ENCODE results near the gene ORAI3. TPM values are rescaled to one million over a fixed set of nuclear protein-coding genes. Genes with fewer than 3 reads are reported as not detected.

Gene ORAI3
- polyA plus RNA-seq, 1 donor from 2014 or later = 7.3 TPM

DNA sequence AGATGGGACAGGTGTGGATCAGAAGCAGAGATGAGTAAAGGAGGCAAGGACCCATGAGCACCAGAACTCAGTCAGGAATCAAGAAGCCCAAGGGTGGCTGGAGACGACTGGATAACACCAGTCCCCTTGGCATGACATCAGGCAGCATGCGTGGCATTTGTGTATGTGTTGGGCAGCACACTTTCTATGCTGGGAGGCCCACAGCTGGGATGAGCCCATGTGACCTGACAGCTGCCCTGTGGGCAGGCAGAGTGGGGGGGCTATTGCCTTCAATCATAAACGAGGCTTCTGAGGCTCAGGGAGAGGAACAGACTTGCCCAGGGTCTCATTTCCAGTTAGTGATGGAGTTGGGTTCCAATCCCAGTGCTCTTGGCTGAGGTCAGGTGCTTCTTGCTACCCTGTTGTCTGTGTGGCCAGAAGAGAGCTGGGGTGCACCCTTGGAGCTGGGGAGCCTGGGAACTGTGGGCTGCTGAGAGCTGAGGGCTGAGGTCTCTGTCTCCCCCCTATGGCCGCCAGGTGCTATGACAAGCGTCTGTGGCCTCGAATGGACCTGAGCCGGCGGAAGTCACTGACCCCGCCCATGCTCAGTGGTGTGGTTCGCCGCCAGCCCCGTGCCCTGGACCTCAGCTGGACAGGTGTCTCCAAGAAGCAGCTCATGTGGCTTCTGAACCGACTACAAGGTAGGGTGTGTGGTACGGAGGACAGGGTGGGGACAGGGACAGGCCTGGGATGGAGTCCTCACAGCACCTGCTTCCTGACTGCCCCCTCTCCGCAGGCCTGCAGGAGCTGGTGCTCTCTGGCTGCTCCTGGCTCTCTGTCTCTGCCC, 7.1 kb upstream of the ORAI3 start:
- Histone ChIP-seq H3K9ac (ENCODE audit: low read length) (no peak overlapping the region), H3K4me2 (ENCODE audit: low read length) (no peak overlapping the region), H3K79me2 (replicated peaks; ENCODE audit: insufficient read depth, low read length) (peaks cover 7% of the 10 kb centered on the region), H3F3A (ENCODE audit: insufficient read depth, low read length, poor library complexity, severe bottlenecking) (no peaks in the 10 kb centered on the region), H2AFZ (ENCODE audit: low read depth, low read length) (no peak overlapping the region), H3K27me3 (ENCODE audit: insufficient read depth, low read depth, low read length) (no peaks in the 10 kb centered on the region), H4K20me1 (ENCODE audit: insufficient read depth) (no peaks in the 10 kb centered on the region), H3K27ac (ENCODE audit: low read length) (no peak overlapping the region), H3K4me3 (ENCODE audit: low read length) (no peak overlapping the region), H3K9me3 (ENCODE audit: low read length) (no peaks in the 10 kb centered on the region), H3K9me2 (ENCODE audit: insufficient read depth, low read length) (no peaks in the 10 kb centered on the region), H3K36me3 (ENCODE audit: insufficient read depth, low read length) (peaks cover 6% of the 10 kb centered on the region)
- TF ChIP-seq SMC3 (conservative IDR thresholded peaks at IDR 0.05; ENCODE audit: poor library complexity) (peak; percentile 63), TAF1 (IDR thresholded peaks at IDR 0.05; ENCODE audit: low read depth) (no peak), EZH2 (IDR thresholded peaks at IDR 0.05; ENCODE audit: borderline replicate concordance, insufficient read depth, low read length, poor library complexity, severe bottlenecking) (no peak), EP300 (conservative IDR thresholded peaks at IDR 0.05; ENCODE audit: poor library complexity, severe bottlenecking) (no peak), RAD21 (conservative IDR thresholded peaks at IDR 0.05) (peak; percentile 64), MXI1 (conservative IDR thresholded peaks at IDR 0.05; ENCODE audit: poor library complexity, severe bottlenecking) (no peak), CTCF (IDR thresholded peaks at IDR 0.05; ENCODE audit: poor library complexity, severe bottlenecking) (peak; percentile 74), POLR2AphosphoS5 (IDR thresholded peaks at IDR 0.05) (no peak)
- TF ChIP-seq, protein P1, sequence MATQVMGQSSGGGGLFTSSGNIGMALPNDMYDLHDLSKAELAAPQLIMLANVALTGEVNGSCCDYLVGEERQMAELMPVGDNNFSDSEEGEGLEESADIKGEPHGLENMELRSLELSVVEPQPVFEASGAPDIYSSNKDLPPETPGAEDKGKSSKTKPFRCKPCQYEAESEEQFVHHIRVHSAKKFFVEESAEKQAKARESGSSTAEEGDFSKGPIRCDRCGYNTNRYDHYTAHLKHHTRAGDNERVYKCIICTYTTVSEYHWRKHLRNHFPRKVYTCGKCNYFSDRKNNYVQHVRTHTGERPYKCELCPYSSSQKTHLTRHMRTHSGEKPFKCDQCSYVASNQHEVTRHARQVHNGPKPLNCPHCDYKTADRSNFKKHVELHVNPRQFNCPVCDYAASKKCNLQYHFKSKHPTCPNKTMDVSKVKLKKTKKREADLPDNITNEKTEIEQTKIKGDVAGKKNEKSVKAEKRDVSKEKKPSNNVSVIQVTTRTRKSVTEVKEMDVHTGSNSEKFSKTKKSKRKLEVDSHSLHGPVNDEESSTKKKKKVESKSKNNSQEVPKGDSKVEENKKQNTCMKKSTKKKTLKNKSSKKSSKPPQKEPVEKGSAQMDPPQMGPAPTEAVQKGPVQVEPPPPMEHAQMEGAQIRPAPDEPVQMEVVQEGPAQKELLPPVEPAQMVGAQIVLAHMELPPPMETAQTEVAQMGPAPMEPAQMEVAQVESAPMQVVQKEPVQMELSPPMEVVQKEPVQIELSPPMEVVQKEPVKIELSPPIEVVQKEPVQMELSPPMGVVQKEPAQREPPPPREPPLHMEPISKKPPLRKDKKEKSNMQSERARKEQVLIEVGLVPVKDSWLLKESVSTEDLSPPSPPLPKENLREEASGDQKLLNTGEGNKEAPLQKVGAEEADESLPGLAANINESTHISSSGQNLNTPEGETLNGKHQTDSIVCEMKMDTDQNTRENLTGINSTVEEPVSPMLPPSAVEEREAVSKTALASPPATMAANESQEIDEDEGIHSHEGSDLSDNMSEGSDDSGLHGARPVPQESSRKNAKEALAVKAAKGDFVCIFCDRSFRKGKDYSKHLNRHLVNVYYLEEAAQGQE (IDR thresholded peaks at IDR 0.05; ENCODE audit: borderline replicate concordance) = no peak

- no peak for TF ChIP-seq EP300 (conservative IDR thresholded peaks at IDR 0.05; ENCODE audit: poor library complexity, severe bottlenecking)
- no peak for TF ChIP-seq EZH2 (IDR thresholded peaks at IDR 0.05; ENCODE audit: borderline replicate concordance, insufficient read depth, low read length, poor library complexity, severe bottlenecking)
- TF ChIP-seq SMC3 (conservative IDR thresholded peaks at IDR 0.05; ENCODE audit: poor library complexity) = no peak
- no peak for TF ChIP-seq MXI1 (conservative IDR thresholded peaks at IDR 0.05; ENCODE audit: poor library complexity, severe bottlenecking)
- no peak for TF ChIP-seq TAF1 (IDR thresholded peaks at IDR 0.05; ENCODE audit: low read depth)
- TF ChIP-seq, protein P1 (IDR thresholded peaks at IDR 0.05; ENCODE audit: borderline replicate concordance) = no peak
- TF ChIP-seq POLR2AphosphoS5 (IDR thresholded peaks at IDR 0.05) = no peak
- H3K27ac ChIP-seq (ENCODE audit: low read length) = no peak overlapping the region
Observed at GRCh38 chr16:30942426-30942806, 6.5 kb upstream of the ORAI3 start.

More at GRCh38 chr16:30942426-30942806, 6.5 kb upstream of the ORAI3 start:
- H3F3A ChIP-seq (ENCODE audit: insufficient read depth, low read length, poor library complexity, severe bottlenecking) = no peaks in the 10 kb centered on the region
- no peak overlapping the region for H3K4me2 ChIP-seq (ENCODE audit: low read length)
- H2AFZ ChIP-seq (ENCODE audit: low read depth, low read length) = no peak overlapping the region
- H4K20me1 ChIP-seq (ENCODE audit: insufficient read depth) = no peaks in the 10 kb centered on the region
- H3K27me3 ChIP-seq (ENCODE audit: insufficient read depth, low read depth, low read length) = no peaks in the 10 kb centered on the region
- peaks cover 7% of the 10 kb centered on the region for H3K79me2 ChIP-seq (replicated peaks; ENCODE audit: insufficient read depth, low read length)
- no peak overlapping the region for H3K9ac ChIP-seq (ENCODE audit: low read length)
- no peak overlapping the region for H3K4me3 ChIP-seq (ENCODE audit: low read length)
- no peaks in the 10 kb centered on the region for H3K9me3 ChIP-seq (ENCODE audit: low read length)
- H3K9me2 ChIP-seq (ENCODE audit: insufficient read depth, low read length) = no peaks in the 10 kb centered on the region
- peaks cover 6% of the 10 kb centered on the region for H3K36me3 ChIP-seq (ENCODE audit: insufficient read depth, low read length)
